ENCODE data around the gene SOCS7.

DNA sequence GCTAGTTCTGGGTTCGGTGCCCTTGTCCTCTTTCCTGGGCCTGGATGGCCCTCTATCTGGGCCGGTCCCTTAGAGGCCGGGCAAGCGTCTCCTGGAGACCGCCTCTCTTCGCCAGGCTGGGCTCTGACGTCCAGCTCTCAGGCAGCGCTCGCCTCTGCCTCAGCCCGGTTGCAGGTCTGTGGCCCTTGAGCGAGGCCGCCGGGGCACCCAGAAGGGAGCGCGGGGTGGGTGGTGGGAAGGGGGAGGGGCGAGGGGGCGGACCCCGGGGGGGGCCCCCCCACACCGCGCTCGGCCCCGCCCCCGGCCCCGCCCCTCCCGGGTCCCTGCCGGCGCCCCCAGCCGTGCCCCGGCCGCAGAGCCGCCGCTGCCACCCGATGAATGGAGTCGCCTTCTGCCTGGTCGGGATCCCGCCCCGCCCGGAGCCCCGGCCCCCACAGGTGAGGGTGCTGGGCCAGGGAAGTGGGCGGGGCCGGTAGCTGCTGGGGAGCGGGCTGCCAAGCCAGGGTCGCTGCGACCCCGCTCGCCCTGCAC is 76.5 kb downstream of the SOCS7 start, which contains the start of gene ARHGAP23:
- no peak for TF ChIP-seq GATA3 (IDR thresholded peaks at IDR 0.05; ENCODE audit: low read depth, low read length)
- no peak for TF ChIP-seq GATA2 (IDR thresholded peaks at IDR 0.05; ENCODE audit: low read depth, low read length)

All from SH-SY5Y (cell line).